NCI-H2081 (cell line): Measurements from ENCODE around the gene CNTN4.

Source experiments
- DNase-seq, 2 experiments: peaks; one replicate each; lab custom pipeline; 2025; lab: John Stamatoyannopoulos, UW

The CNTN4 gene

GRCh38 chr3:3101660-3102458 is 1003.2 kb downstream of the CNTN4 start:
- no peak for DNase-seq

GRCh38 chr3:3102751-3103150 is 1004.1 kb downstream of the CNTN4 start:
- DNase-seq, result no peak

- DNase-seq, result no peak
Observed at GRCh38 chr3:3105246-3105645, 1006.6 kb downstream of the CNTN4 start.

GRCh38 chr3:3105815-3106214 is 1007.1 kb downstream of the CNTN4 start:
- DNase-seq, result no peak

- DNase-seq, result no peak
Observed at GRCh38 chr3:3107181-3107580, 1008.5 kb downstream of the CNTN4 start.
